Stimulated activated CD4-positive, alpha-beta T cell treated with anti-CD3 and anti-CD28 coated beads, Interleukin-4, amount 100 ng/mL, for 24 hours (primary cell): ENCODE measurements around the gene MSTN.
"Not testable (repeated sequence)": the region's sequence is repeated elsewhere in the genome, so short reads cannot be mapped to it uniquely, and the experiment has no call there.

ENCODE experiments used
- DNase-seq: peaks from one replicate; pipeline ENCODE4 v3.0.0-alpha.2; 2020

MSTN gene

DNA sequence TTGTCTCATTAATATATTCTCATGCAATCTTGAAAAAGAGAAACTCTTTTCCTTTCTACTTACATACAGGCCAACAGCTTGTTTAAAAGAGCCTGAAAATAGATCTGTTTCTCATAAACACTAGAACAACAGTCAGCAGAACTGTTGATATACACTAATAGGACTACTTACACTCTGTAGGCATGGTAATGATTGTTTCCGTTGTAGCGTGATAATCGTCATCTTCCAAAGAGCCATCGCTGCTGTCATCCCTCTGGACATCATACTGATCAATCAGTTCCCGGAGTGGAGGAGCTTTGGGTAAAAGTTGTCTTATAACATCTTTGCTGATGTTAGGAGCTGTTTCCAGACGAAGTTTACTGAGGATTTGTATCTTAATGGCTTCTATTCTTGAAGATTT lies 476 bp downstream of the MSTN start:
- no peak for DNase-seq

DNA sequence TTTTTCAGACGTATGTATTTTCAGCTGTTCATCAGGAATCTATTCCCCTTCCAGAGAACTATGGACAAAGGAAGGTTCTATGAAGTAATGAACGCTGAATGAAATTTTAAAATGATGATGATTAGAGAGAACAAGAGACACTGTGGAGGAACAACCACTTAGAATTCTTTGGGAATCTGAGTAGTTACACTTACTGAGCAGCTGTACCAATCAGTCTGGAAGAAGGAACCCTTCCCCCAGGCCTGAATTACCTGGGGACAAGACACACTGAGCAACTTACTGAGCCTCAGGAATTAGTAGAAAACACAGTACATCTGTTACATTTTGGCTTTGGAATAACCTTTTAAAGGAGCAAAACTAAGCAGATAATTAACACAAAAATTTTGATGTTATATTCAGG lies 1.9 kb downstream of the MSTN start:
- no peak for DNase-seq

DNA sequence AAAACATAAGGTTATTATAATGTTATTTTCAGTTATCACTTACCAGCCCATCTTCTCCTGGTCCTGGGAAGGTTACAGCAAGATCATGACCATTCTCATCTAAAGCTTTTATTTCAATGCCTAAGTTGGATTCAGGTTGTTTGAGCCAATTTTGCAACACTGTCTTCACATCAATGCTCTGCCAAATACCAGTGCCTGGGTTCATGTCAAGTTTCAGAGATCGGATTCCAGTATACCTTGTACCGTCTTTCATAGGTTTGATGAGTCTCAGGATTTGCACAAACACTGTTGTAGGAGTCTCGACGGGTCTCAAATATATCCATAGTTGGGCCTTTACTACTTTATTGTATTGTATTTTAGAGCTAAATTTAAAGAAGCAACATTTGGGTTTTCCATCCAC lies 2.5 kb downstream of the MSTN start:
- no peak for DNase-seq

DNA sequence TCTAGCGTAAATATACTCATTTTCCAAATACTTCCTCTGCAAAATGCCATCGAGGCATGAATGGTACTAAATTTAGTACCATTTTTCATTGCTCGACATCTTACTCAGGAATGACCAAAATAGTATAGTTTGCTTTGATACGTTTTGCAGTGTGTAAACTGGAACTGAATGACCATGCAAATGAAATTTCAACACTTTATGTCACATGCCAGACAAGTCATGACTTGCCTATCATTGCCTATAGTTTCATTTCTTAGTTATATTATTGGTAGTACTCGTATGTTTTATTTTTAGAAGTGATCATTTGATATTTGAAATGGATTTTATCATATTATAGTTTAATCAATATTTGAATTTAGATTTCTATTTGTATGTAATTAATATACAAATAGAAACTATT lies 9.1 kb downstream of the MSTN start:
- no peak for DNase-seq

DNA sequence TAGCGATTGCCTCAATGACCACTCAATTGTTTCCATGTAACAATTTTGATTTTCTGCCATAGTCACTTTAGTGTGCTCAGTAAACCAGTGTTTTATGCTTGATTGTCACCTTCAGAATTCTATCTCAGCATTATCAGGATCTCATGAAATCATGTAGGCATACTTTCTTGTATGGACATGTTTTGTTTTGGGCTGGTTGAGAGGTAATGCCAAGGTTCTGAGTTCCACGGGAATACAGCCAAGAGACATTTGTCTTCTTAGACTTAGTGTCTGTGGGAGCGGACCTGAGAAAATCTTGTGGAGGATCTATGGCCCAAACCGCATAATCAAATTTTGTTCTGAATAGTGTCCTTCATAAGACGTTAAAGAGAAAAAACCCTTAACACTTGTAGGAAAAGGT lies 10.2 kb downstream of the MSTN start:
- no peak for DNase-seq

DNA sequence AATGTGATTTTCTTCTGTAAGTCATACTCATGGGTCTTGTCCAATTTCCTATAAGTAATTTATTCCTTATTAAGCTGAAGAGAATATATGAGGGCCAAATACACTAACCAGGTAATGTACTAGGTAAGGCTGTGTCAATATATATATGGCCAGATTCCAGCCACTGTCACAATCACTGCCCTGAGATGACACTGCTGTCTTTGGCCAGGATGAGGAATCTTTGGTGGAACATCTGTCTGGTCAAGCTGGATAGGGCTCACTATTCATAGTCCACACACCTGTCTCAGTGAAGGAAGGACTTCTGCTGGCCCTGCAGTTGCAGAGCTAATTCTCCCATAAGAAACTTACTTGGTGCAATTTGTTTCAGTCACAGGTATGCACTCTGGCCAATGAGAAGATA lies 11.3 kb downstream of the MSTN start:
- DNase-seq = no peak

DNA sequence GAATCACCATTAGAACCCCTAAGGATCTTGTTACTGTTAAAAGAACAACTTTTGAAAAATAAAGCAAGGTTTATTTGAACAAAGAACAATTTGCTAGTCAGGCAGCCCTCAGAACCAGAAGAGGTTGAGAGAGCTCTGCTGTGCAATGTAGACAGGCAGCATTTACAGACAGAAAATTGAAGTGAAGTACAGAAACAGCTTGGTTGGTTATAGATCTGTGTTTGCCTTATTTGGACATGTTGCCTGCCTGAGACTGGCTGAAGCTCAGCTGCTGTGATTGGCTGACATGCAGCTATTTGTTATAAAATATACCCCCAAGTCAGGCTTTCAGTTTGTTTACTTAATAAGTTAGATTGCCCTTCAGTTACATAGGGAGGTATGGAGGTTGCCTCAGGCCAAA lies 12.5 kb downstream of the MSTN start:
- no peak for DNase-seq

DNA sequence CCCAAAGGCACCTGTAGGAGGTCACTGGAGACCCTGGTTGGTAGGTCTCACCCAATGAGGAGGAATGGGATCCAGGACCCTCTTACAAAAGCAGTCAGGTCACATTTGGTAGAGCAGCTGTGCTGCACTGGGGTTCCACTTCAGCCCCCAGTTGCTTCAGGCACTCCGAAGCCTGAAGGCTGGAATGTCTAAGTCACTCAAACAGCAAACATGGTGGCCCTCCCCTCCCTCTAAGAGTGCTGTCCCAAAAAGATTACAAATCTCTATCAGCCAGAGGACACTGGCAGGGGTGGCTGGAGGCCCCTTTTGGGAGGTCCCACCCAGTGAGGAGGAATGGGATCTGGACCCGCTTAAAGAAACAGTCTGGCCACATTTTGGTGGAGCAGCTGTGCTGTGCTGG lies 17.7 kb downstream of the MSTN start:
- no peak for DNase-seq

DNA sequence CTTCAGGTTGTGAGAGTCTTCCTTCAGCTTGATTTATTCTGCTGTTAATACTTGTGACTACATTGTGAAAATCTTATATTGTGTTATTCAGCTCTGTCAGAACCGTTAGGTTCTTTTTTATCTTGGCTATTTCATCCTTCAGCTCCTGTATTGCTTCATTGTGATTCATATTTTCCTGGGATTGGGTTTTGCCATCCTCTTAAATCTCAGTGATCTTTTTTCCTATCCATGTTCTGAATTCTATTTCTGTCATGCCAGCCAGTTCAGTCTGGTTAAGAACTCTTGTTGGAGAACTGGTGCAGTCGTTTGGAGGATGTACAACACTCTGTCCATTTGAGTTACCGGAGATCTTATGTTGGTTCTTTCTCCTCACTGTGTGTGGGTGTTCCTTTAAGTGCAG lies 19.1 kb downstream of the MSTN start:
- DNase-seq = no peak

DNA sequence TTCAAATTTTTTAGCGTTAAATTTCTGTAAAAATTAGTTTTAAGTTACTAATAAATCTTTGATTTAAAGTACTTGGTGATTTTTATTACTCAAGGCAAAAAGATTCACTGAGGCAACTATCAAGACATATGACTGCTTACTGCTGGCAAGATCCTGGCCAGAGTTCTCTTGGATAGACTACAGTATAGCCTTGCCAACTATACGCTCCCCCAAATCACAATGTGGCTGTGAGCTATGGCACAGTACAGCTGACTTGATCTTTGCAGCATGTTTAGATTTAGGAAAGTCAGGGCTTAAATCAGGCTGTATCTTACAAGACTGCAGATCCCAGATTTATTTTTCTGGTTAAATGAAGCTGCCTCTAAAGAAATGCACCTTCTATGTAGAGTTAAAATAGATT lies 26.5 kb downstream of the MSTN start:
- DNase-seq = no peak

DNA sequence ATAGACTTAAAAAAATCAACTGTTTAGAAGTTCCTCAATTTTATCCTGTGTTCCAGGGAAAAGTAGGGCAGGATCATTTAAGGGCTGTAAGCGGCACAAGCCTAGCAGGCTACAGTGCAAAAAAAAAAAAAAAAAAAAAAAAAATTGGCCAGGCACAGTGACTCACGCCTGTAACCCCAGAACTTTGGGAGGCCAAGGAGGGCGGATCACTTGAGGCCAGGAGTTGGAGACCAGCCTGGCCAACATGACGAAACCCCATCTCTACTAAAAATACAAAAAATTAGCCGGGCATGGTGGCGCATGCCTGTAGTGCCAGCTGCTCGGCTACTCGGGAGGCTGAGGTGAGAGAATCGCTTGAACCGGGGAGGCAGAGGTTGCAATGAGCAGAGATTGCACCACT lies 28.1 kb downstream of the MSTN start:
- DNase-seq = not testable (repeated sequence)

DNA sequence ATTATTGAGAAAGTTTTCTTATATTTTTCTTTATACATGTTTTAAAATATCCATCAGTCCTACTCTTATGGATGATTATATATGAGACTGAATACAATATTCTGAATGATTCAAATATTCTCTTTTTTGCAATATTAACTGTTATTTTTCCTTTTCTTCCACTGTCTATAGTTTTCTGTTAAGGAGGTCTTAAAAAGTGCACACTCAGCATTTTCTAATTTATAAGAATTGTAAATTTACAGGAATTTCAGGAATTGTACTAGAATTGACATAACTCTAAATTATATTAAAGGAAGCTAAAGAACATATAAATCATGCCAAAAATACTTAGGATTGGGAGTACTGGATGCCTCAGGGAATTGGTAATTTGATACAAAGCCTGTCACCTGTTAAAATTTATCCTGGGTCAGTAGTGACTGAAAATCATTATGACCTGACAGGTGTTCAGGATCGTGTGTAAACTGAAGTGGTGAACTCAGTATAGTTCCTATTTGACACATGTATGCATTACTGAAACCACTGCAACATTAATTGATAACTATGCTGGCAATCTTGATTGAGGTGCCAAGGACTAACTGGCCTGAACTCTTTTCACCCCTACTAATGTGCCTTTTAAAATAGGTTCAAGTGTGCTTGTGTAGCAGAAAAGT lies 30.4 kb downstream of the MSTN start:
- DNase-seq = no peak

DNA sequence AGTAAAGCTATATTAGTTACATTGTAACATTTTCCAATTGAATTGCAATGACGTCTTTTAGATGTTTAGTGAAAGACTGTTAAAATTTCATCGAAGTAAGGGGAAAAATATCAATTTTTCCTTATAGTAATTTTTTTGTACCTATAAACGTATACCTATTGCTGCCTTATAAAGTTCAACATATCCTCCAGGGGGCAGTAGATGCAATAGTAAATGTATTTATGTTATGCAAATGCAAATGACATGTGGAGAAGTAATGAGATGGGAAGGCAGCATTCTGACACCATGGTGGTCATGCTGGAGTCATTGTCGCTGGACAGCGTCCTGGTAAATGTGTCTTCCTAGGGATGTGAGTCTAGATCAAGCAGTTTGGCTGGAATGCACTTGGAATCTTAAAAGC lies 38.7 kb downstream of the MSTN start:
- no peak for DNase-seq

DNA sequence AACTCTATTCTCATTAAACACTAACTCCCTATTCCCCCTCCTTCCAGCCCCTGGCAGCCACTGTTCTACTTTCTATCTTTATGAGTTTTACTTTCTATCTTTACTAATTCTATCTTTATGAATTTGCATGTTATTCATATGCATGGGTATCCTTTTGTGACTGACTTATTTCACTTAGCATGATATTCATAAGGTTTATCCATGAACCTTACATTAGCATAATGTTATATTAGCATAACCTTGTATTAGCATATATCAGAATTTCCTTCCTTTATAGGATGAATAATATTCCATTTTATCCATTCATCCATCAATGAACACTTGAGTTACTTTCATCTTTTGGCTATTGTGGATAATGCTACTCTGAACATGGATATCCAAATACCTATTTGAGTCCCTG lies 41.8 kb downstream of the MSTN start:
- DNase-seq = no peak

DNA sequence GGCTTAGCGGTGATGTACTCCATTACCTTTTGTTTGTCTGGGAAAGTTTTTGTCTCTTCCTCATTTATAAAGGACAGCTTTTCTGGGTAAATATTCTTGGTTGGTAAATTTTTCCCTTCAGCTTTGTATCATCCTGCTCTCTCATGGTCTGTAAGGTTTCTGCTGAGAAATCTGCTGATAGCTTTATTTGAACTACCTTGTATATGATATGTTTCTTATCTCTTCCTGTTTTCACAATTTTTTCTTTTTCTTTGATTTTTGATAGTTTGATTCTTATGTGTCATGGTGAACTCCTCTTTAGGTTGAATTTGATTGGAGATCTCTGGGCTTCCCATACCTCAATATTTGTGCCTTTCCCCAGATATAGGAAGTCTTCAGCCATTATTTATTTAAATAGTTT lies 44.7 kb downstream of the MSTN start:
- no peak for DNase-seq

DNA sequence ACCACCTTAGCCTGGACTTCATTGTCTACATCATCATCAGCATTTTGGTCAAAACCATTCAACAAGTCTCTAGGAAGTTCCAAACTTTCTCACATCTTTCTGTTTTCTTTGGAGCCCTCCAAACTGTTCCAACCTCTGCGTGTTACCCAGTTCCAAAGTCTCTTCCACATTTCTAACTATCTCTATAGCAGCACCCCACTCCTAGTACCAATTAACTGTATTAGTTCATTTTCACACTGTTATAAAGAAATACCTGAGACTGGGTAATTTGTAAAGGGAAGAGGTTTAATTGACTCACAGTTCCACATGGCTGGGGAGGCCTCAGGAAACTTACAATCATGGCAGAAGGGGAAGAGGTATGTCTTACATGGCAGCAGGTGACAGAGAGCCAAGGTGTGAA lies 46.6 kb downstream of the MSTN start:
- DNase-seq = not testable (repeated sequence)
